Ishikawa (cell line): Measurements from ENCODE around the gene PARK7.

Source experiments
- CEBPB ChIP-seq: IDR thresholded peaks from 2 replicates; pipeline ENCODE4 v1.6.1; 2012
- CREB1 ChIP-seq: IDR thresholded peaks from 2 replicates; pipeline ENCODE4 v1.6.1; 2012; ENCODE audit warnings: low read depth
- EGR1 ChIP-seq: IDR thresholded peaks from 2 replicates; pipeline ENCODE4 v1.6.1; 2012
- EP300 ChIP-seq: IDR thresholded peaks from 2 replicates; pipeline ENCODE4 v1.6.1; 2012; ENCODE audit warnings: borderline replicate concordance
- FOXM1 ChIP-seq: IDR thresholded peaks from 2 replicates; pipeline ENCODE4 v1.6.1; 2012; ENCODE audit warnings: low read depth, borderline replicate concordance
- NFIC ChIP-seq: IDR thresholded peaks from 2 replicates; pipeline ENCODE4 v1.6.1; 2012
- RAD21 ChIP-seq: IDR thresholded peaks from 2 replicates; pipeline ENCODE4 v1.6.1; 2012; ENCODE audit warnings: low read depth
- TAF1 ChIP-seq: IDR thresholded peaks from 2 replicates; pipeline ENCODE4 v1.6.1; 2012; ENCODE audit warnings: low read depth, mild to moderate bottlenecking
- TCF12 ChIP-seq: IDR thresholded peaks from 2 replicates; pipeline ENCODE4 v1.6.1; 2012; ENCODE audit warnings: low read depth
- TEAD4 ChIP-seq: IDR thresholded peaks from 2 replicates; pipeline ENCODE4 v1.6.1; 2012
- YY1 ChIP-seq: IDR thresholded peaks from 2 replicates; pipeline ENCODE4 v1.6.1; 2012; ENCODE audit warnings: low read depth
- ZBTB7A ChIP-seq: IDR thresholded peaks from 2 replicates; pipeline ENCODE4 v1.6.1; 2012; ENCODE audit warnings: low read depth
- TF ChIP-seq, protein P1 (sequence below): IDR thresholded peaks from 2 replicates; pipeline ENCODE4 v1.6.1; 2012
- TF ChIP-seq, protein P2 (sequence below): IDR thresholded peaks from 2 replicates; pipeline ENCODE4 v1.6.1; 2012; ENCODE audit warnings: low read depth, mild to moderate bottlenecking
- TF ChIP-seq, protein P3 (sequence below): IDR thresholded peaks from 2 replicates; pipeline ENCODE4 v1.6.1; 2012

PARK7 gene

DNA sequence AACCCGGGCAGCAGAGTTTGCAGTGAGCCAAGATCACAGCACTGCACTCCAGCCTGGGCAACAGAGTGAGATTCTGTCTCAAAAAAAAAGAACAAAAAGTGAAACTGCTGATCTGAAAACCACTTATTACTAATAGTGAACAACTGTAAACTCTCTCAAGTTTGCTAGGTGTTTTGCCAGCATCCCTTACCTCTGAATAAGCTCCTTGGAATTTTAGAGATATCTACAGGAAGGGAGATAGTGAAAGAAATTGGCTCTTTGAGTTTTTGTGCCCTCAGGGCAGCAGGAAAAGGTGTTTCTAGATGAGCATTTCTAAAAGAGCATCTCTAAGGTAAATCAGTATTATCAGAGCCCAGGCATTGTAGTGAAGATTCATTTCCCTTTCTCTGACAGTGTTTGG is 27.1 kb downstream of the PARK7 start:
- TF ChIP-seq EP300 (no peak), NFIC (no peak), TCF12 (no peak), CREB1 (no peak), EGR1 (no peak), ZBTB7A (no peak)
- TF ChIP-seq, protein P1, sequence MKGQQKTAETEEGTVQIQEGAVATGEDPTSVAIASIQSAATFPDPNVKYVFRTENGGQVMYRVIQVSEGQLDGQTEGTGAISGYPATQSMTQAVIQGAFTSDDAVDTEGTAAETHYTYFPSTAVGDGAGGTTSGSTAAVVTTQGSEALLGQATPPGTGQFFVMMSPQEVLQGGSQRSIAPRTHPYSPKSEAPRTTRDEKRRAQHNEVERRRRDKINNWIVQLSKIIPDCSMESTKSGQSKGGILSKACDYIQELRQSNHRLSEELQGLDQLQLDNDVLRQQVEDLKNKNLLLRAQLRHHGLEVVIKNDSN: no peak
- TF ChIP-seq, protein P2, sequence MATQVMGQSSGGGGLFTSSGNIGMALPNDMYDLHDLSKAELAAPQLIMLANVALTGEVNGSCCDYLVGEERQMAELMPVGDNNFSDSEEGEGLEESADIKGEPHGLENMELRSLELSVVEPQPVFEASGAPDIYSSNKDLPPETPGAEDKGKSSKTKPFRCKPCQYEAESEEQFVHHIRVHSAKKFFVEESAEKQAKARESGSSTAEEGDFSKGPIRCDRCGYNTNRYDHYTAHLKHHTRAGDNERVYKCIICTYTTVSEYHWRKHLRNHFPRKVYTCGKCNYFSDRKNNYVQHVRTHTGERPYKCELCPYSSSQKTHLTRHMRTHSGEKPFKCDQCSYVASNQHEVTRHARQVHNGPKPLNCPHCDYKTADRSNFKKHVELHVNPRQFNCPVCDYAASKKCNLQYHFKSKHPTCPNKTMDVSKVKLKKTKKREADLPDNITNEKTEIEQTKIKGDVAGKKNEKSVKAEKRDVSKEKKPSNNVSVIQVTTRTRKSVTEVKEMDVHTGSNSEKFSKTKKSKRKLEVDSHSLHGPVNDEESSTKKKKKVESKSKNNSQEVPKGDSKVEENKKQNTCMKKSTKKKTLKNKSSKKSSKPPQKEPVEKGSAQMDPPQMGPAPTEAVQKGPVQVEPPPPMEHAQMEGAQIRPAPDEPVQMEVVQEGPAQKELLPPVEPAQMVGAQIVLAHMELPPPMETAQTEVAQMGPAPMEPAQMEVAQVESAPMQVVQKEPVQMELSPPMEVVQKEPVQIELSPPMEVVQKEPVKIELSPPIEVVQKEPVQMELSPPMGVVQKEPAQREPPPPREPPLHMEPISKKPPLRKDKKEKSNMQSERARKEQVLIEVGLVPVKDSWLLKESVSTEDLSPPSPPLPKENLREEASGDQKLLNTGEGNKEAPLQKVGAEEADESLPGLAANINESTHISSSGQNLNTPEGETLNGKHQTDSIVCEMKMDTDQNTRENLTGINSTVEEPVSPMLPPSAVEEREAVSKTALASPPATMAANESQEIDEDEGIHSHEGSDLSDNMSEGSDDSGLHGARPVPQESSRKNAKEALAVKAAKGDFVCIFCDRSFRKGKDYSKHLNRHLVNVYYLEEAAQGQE: no peak
- TF ChIP-seq, protein P3, sequence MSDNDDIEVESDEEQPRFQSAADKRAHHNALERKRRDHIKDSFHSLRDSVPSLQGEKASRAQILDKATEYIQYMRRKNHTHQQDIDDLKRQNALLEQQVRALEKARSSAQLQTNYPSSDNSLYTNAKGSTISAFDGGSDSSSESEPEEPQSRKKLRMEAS: no peak

DNA sequence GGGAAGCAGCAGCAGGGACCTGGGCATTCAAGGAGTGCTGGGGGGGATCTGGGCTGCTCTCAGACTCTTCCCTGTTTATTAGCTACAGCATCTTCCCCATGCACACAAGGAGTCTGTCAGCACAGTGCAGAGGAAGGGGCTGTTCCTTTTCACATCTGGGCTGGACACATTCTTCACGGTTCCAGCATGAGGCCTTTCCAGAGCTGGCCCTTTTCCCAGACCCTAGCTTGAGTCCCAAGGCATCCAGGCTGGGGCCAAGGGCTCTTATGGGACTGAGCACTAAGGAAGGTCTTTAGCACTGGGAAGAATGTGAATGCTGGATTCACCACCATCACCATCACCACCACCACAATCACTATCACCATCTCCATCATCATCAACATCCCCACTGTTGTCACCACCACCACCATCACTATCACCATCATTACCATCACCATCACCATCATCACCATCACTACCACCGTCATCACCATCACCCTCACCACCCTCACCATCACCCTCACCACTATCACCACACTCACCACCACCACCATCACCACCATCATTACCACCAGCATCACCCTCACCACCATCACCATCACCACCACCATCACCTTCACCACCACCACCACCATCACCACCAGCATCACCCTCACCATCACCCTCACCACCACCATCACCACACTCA is 28.4 kb downstream of the PARK7 start:
- TF ChIP-seq TCF12 (no peak), CREB1 (no peak), TEAD4 (no peak), ZBTB7A (no peak), RAD21 (no peak), FOXM1 (no peak), CEBPB (no peak), NFIC (no peak), TAF1 (no peak), YY1 (no peak), EP300 (no peak), EGR1 (no peak)
- TF ChIP-seq, protein P2: no peak
- TF ChIP-seq, protein P1: no peak
- TF ChIP-seq, protein P3: no peak

DNA sequence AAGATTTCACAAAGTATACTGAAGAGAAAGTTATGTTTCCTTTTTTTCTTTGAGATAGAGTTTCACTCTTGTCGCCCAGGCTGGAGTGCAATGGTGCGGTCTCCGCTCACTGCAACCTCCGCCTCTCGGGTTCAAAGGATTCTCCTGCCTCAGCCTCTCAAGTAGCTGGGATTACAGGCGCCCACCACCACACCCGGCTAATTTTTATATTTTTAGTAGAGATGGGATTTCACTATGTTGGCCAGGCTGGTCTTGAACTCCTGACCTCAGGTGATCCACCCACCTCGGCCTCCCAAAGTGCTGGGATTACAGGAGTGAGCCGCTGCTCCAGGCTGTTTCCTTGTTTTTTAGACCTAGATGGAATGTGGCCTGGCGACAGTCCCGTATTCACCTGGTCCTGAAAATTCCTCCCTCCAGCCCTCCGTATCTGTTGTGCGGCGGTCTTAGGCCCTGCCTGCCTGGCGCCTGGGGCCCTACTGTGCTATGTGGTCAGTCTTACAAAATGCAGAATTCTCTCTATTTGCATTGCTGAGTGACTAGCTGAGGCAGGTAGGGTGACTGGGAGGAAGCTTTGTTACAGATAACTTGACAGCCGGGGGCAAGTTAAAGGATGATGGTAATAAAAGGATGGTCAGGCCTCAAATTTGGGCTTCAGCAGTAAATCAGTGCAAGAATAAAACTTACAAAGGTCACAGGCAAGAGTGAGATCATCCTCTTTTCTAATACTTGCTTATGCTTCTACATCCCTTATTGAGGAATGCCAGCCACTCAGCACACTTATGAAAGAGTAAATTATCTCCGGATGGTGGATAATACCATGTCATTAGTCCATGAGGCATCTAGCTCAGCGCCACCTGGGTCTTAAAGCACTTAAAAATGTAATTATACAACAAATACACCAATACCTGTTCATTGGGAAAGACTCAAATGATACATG is 30.3 kb downstream of the PARK7 start:
- TF ChIP-seq TCF12 (no peak), EP300 (no peak), EGR1 (no peak), TAF1 (no peak), YY1 (no peak), RAD21 (no peak), FOXM1 (no peak)
- TF ChIP-seq, protein P3: no peak
- TF ChIP-seq, protein P2: no peak
- TF ChIP-seq, protein P1: no peak
